HG03159 (cell line): Measurements from ENCODE around the gene POC1B.

Experiments used
- ATAC-seq: cut with Tn5 transposase; IDR thresholded peaks from one replicate; pipeline ENCODE4 v1.9.1; 2021; ENCODE audit warnings: mild to moderate bottlenecking, moderate library complexity; ENCODE audit not compliant: unreplicated experiment

The POC1B gene

DNA sequence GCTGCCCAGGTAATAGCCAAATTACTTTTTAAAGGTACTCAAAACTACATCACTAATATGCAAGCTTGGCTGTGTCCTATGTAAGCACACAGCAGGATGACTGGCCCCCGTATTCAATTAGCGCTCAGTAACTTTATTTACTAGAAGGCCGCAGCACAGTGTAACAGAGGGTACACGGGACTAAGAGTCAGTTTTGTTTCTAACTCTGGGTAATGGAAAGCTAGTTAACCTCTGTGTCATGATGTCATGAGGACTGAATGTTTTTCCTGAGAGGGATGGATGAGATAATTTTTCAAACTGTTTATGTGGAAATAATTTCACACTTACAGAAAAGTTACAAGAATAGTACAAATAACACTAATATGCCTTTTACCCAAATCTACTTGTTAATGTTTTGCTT lies 28.4 kb downstream of the POC1B start:
- ATAC-seq: no peak

DNA sequence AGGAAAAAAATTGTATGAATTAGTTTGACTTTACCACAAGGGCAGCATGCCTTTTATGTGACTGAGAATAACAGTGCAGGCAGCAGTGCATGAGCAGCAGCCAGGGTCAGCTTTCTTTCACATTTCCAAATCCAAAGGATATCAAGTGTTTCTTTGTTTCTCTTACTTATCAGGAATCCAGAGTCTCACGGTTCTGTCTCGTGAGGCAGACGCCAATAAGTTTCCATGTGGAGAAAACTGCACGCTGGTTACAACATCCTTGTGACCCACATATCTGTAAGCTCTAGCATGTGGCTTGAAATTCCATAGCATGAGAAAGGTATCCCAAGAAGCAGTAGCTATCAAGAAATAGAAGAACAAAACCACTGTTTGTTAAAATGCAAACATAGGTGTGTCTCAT lies 28.8 kb downstream of the POC1B start:
- no peak for ATAC-seq

DNA sequence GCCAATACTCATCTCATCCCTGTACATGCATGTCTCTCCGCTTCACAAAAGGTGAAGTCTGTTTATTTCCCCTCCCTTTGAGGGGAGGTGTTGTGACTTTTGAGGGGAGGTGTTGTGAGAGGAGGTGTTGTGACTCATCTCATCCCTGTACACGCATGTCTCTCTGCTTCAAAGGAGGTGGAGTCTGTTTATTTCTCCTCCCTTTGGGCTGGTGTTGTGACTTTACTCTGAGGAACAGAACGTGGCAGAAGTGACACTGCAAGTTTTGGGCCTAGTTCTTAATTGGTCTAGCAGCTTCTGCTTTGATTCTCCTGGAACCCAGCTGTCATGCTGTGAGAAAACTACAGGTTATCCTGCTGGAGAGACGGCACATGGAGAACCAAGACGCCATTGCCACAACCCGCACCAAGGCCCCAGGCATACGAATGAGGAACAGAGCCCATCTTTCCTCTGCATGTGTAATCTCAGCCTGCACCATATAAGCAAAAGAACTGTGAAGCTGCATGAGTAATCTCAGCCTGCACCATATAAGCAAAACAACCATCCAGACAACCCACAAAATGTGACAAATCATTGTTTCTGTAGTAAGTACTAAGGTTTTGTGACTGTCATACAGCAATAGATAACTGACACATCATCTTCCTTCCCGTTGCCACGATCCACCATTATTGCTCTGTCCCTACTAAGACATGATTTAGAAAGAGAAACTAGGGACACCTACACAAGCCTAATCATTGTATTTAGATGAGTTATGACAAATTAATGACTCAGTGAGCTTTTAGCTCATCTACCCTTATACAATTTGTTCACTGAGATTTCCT lies 31.2 kb downstream of the POC1B start:
- peak; percentile 55 for ATAC-seq

GRCh38 chr12:89493670-89494302 lies 32.1 kb downstream of the POC1B start:
- ATAC-seq: no peak

GRCh38 chr12:89492883-89493282 lies 33.0 kb downstream of the POC1B start:
- no peak for ATAC-seq

DNA sequence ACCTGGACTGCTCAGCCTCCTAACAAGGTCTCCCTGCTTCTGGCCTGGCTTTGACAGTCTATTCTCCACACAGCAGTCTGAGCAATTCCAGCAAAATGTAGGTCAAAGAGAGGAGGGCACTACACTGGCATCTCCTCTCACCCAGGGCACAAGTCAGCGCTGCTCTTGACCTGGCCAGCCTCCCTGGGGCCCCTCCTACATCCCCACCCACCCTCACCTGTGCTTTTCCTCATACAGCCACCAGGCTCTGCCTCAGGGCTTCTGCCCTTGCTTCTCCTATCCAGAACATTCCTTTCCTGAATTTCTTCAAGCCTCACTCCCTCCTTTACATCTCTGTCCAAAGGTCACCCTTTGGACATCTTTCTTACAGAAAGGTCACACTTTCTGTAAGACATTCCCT lies 34.9 kb downstream of the POC1B start:
- no peak for ATAC-seq

GRCh38 chr12:89486264-89486663 lies 39.6 kb downstream of the POC1B start:
- no peak for ATAC-seq

DNA sequence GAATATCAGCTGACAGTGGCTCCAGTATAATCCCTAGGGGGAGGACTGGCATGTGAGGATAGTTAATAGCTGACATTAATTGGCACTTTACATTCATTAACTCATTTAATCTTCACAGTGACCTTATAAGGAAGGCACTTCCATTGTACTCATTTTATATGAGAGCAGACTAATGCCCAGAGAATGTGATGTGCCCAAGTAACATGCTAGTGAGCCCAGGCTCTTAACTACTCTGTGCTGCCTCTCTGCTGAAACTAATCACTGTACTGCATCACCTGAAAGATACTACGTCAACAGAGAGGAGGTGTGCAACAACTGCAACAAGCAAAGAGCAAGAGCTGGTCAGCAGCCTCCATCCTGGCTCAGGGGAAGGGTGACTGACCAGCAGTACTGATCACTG lies 41.4 kb downstream of the POC1B start:
- ATAC-seq: no peak

DNA sequence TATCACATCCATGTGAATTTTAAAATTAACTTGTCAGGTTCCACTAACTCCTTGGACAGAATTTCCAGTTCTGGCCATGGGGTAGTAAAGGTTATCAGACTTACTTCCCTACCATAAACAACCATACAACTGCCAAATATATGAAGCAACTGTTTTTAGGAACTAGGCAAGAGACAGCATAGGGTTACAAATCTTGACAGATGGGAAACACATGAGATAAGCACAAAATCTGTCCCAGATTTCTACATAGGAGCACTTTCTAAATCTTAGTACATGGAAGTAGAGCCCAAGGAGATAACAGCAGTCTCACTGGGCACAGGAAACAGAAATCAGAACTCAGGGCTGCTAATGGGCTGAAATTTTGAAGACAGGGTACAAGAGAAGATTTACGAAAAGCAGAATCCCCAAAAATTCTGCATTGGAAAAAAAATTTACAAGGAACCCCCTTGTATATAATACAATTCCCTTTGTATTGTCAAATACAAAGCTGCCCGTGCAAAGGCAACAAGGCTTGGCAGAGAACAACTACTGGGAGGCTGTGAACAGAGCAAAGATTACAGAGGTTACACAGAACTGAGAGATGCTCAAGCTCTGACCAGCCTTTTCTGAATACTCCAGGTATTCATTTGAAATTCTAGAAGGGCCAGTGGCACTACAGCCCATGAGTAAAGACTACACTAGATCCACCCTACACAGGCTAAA lies 44.5 kb downstream of the POC1B start:
- ATAC-seq: no peak

DNA sequence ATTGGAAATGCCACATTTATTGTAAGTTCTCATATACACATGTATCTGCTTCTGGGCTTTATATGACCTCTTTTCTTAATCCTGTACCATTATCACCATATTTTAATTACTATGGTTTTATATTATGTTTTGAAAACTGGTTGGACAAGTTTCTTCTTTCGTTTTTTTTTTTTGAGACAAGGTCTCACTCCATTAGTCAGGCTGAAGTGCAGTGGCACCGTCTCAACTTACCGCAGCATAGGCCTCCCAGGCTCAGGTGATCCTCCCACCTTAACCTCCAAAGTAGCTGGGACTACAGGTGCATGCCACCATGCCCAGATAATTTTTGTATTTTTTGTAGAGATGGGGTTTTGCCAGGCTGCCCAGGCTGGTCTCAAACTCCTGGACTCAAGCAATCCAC lies 45.9 kb downstream of the POC1B start:
- no peak for ATAC-seq

- no peak for ATAC-seq
Measured at GRCh38 chr12:89477633-89478279, 48.1 kb downstream of the POC1B start.

DNA sequence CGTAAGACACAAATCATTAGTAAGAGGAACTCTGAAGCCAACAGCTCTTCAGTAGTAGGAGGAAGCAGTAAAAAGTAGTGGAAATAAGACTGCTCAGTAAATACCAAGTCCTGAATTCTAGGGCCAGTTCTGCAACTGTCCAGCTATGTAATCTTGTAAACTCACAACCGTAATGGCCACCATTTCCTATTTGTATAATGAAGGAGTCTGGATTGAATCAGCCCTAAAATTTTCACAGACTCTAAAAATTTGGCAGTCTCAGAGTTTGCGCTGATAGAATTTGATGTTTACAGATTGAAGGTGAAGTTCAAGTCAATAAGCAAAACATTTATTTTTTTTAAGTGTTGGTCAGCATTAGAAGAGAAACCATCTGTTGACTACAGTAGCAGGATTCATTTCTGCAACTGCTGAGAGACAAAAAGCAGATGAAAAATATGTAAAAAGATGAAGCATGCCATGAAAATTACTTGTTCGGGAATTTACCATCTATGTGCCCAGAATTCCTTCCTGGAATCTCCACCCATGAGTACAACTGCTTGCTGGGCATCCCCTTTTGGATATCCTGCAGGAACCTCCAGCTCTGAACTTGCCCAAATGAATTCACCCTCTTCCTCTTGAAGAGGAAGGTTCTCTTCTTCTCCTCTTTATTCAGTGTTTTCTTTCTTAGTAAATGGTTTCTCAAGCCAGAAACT lies 48.8 kb downstream of the POC1B start:
- ATAC-seq: no peak

DNA sequence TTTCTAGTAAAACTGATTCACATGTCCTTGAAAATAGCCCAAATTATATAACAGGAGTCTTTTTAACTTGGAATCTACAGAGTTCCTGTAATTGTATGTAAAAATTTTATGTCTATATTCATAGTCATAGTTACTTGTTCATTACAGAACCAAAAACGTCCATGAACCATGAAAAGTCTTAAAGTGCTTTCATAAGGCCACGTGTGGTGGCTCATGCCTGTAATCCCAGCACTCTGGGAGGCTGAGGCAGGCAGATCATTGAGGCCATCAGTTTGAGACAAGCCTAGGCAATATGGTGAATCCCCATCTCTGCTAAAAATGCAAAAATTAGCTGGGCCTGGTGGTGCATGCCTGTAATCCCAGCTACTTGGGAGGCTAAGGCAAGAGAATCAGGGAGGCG lies 49.6 kb downstream of the POC1B start:
- ATAC-seq: no peak

DNA sequence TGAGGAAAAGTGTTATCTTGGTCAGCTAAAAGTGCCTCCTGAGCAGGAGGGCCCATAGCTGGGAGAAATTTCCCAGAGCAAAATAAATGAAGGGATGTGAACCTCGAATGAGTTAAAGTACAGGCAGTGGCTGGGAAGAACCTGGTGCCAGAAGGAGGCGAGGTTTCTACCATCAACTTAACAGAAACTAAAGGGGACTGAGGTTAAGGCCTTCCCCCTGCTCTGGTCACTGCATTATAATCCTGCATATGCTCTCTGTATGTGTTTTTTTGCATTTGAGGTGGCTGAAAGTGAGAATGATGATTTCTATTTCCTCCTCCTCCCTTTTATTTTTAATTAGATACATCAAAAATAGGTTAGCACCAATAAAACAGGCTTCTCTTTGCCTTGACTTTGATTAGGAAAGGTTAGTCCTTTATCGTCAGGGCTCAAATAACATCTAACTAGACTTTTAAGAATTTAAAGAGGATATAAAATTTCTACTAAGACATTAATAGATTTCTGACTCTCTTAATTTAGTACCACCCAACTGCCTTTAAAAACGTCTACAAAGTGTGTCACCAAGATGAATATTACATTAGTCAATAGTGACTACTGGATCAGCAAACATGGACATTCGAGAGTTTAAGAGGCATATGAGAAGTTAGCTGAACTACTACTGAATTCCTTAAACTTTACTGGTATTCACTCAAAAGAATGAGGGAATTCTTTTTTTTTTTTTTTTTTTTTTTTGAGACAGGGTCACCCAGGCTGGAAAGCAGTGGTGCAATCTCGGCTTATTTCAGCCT lies 50.5 kb downstream of the POC1B start:
- ATAC-seq: no peak

GRCh38 chr12:89474615-89475014 lies 51.2 kb downstream of the POC1B start:
- no peak for ATAC-seq

DNA sequence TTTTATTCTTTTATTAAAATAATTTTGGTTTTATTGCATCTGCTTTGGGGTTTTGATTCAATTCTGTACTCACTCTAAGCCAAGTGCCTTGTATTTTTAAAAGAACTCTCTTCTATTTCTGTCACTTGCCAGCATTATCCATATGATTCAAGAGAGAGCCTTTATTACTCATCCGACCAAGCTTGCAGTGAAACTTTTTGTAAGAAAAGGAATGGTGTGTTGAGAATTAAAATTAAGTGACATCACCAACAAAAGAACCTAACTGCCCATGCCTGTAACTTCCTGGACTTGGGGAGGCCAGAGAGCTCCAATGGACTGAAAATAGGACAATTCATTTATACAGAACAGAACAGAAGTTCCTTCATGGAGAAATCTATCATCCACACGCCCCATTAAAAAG lies 53.3 kb downstream of the POC1B start:
- no peak for ATAC-seq

GRCh38 chr12:89470741-89471509 lies 54.9 kb downstream of the POC1B start:
- no peak for ATAC-seq

- peak; percentile 40 for ATAC-seq
Measured at GRCh38 chr12:89469361-89469760, 56.5 kb downstream of the POC1B start.

DNA sequence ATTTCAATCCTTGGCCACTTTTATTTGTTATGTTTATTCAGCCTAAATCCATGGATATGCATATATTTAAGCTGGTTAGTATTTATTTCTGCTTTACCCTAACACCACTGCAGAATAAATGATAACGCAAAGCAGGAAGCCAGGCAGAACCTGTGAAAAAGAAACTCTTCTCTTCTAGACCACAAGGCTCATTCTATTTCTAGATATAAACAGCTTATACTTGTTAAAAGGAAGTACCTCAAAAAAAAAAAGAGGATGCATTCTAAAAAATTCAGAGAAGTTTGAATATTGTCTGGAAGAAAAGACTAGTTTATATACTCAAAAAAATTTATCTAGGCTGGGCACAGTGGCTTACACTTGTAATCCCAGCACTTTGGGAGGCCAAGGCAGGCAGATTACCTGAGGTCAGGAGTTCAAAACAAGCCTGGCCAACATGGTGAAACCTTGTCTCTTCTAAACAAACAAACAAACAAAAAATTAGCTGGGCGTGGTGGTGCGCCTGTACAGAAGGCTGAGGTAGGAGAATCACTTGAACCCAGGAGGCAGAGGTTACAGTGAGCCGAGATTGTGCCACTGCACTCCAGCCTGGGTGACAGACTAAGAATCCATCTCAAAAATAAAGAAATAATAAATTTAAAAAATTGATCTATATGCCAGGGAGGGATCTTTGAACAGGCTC lies 57.1 kb downstream of the POC1B start:
- peak; percentile 94 for ATAC-seq
